ENCODE data around the gene GLE1.

GLE1 gene

DNA sequence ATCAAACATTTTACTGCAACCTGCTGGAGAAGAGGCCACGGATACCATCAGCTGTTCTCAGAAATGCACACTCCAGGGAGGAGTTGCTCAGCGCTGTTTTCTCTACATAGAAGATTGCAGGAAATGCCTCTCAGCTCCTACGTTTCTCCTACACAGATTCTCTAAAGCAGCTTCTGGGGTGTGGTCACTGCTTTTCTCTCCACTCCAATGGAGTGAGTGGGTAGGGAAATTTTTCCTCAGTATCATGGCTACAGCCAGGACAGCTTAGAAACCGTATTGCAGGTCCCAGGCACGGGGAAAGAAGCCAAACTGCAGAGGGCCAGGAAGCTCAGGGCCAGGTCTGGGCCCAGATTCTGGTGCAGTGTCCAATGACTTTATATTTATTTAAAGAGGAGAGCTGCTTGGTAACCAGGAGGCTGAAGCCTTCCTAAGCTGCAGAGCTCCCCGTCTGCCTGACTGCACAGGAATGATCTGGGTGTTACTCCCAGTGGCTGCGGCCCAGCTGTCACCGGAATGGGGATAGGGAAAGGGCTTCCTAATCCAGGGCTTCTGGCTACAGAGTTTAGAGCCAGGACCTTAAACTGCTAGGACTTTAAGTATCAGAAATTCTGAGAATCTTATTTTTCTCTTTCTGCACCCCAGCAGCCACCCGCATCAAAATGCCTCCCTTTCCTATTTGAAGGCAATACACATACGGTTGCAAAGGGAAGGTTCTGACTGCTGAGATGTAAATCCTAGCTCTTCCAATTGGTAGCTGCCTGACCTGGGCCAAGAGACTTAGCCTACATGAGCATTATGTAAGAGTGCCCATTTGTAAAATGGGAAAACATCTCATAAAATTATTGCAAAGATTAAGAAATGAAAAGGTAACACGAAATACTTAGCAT lies 46.5 kb downstream of the GLE1 start:
- DNase-seq (ENCODE audit: low read depth), result no peak
- TF ChIP-seq POLR2A (IDR thresholded peaks at IDR 0.05; ENCODE audit: extremely low read depth, insufficient read length) (no peak), MYC (IDR thresholded peaks at IDR 0.05; ENCODE audit: low read depth, low read length) (no peak)
- TF ChIP-seq, protein P1, sequence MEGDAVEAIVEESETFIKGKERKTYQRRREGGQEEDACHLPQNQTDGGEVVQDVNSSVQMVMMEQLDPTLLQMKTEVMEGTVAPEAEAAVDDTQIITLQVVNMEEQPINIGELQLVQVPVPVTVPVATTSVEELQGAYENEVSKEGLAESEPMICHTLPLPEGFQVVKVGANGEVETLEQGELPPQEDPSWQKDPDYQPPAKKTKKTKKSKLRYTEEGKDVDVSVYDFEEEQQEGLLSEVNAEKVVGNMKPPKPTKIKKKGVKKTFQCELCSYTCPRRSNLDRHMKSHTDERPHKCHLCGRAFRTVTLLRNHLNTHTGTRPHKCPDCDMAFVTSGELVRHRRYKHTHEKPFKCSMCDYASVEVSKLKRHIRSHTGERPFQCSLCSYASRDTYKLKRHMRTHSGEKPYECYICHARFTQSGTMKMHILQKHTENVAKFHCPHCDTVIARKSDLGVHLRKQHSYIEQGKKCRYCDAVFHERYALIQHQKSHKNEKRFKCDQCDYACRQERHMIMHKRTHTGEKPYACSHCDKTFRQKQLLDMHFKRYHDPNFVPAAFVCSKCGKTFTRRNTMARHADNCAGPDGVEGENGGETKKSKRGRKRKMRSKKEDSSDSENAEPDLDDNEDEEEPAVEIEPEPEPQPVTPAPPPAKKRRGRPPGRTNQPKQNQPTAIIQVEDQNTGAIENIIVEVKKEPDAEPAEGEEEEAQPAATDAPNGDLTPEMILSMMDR (IDR thresholded peaks at IDR 0.05; ENCODE audit: low read depth, low read length), result no peak
- TF ChIP-seq, protein P2, sequence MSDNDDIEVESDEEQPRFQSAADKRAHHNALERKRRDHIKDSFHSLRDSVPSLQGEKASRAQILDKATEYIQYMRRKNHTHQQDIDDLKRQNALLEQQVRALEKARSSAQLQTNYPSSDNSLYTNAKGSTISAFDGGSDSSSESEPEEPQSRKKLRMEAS (IDR thresholded peaks at IDR 0.05; ENCODE audit: low read depth, low read length), result no peak
- H3K4me3 ChIP-seq (ENCODE audit: low read depth, low read length), result peak overlapping the region; percentile 57

GRCh38 chr9:128551657-128552152 lies 47.2 kb downstream of the GLE1 start:
- TF ChIP-seq POLR2A (IDR thresholded peaks at IDR 0.05; ENCODE audit: extremely low read depth, insufficient read length) (no peak), MYC (IDR thresholded peaks at IDR 0.05; ENCODE audit: low read depth, low read length) (no peak)
- TF ChIP-seq, protein P2 (IDR thresholded peaks at IDR 0.05; ENCODE audit: low read depth, low read length), result no peak
- TF ChIP-seq, protein P1 (IDR thresholded peaks at IDR 0.05; ENCODE audit: low read depth, low read length), result no peak
- peak overlapping the region; percentile 57 for H3K4me3 ChIP-seq (ENCODE audit: low read depth, low read length)
- DNase-seq (ENCODE audit: low read depth), result no peak

GRCh38 chr9:128552153-128552743 lies 47.7 kb downstream of the GLE1 start, which contains the start of gene SPTAN1:
Gene SPTAN1, plus strand, starts transcription at chr9:128552587. Its CDS starts 14,154 bp downstream, at chr9:128566741.
- H3K4me3 ChIP-seq (ENCODE audit: low read depth, low read length), result peak within 1 kb of the TSS; percentile 77
- TF ChIP-seq, protein P1 (IDR thresholded peaks at IDR 0.05; ENCODE audit: low read depth, low read length), result no peak
- TF ChIP-seq MYC (IDR thresholded peaks at IDR 0.05; ENCODE audit: low read depth, low read length) (peak; percentile 40; the same call in 1 of the 2 replicates), POLR2A (IDR thresholded peaks at IDR 0.05; ENCODE audit: extremely low read depth, insufficient read length) (peak; percentile 98)
- TF ChIP-seq, protein P2 (IDR thresholded peaks at IDR 0.05; ENCODE audit: low read depth, low read length), result no peak
- DNase-seq (ENCODE audit: low read depth), result peak; percentile 92

DNA sequence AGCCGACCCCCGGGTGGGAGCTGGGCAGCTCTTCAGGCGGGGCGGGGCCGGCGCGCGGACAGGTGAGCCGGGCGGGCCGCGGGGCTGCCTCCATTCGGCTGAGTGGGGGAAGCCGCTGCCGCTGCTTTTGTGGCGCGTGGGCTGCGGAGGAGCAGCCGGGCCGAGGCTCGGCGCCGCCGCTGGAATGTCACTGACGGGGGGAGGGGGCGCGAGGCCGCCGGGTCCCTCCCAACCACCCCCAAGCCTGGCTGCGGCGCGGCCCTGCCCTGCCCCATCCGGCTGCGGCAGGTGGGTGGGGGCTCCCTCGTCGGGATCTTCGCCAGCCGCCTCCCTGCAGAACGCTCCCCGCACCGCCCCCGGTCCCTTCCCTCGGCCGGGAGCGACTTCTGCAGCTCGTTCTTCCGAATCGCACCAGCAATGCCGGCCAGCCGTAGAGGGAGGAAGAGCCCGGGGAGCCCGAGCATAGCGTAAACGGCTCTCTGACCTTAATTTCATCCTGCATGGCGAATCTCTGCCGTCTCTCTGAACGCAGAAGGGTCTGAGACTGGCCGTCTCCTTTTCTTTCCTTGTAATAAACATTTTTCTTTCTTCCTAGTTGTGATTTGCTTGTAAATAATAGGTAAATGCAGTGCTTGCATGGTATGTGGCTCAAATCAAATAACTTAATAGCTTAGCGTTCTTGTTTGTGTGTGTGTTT lies 48.4 kb downstream of the GLE1 start:
- DNase-seq (ENCODE audit: low read depth), result peak; percentile 74
- TF ChIP-seq POLR2A (IDR thresholded peaks at IDR 0.05; ENCODE audit: extremely low read depth, insufficient read length) (no peak), MYC (IDR thresholded peaks at IDR 0.05; ENCODE audit: low read depth, low read length) (no peak)
- TF ChIP-seq, protein P1 (IDR thresholded peaks at IDR 0.05; ENCODE audit: low read depth, low read length), result no peak
- TF ChIP-seq, protein P2 (IDR thresholded peaks at IDR 0.05; ENCODE audit: low read depth, low read length), result no peak
- H3K4me3 ChIP-seq (ENCODE audit: low read depth, low read length), result peak overlapping the region; percentile 77

GRCh38 chr9:128553728-128554127 lies 49.2 kb downstream of the GLE1 start:
- TF ChIP-seq POLR2A (IDR thresholded peaks at IDR 0.05; ENCODE audit: extremely low read depth, insufficient read length), result no peak
- TF ChIP-seq MYC (IDR thresholded peaks at IDR 0.05; ENCODE audit: low read depth, low read length), result no peak
- TF ChIP-seq, protein P1 (IDR thresholded peaks at IDR 0.05; ENCODE audit: low read depth, low read length), result no peak
- TF ChIP-seq, protein P2 (IDR thresholded peaks at IDR 0.05; ENCODE audit: low read depth, low read length), result no peak
- peak; percentile 38 for DNase-seq (ENCODE audit: low read depth)
- H3K4me3 ChIP-seq (ENCODE audit: low read depth, low read length), result peak overlapping the region; percentile 77
